NCI-H2081 treated with DMSO at 0.1 percent for 48 hours (cell line): ENCODE results near the gene LIF.
"Not testable (repeated sequence)": the region's sequence is repeated elsewhere in the genome, so short reads cannot be mapped to it uniquely, and the experiment has no call there.

Source experiments
- DNase-seq: peaks from one replicate; lab custom pipeline; 2025; lab: John Stamatoyannopoulos, UW

LIF gene

DNA sequence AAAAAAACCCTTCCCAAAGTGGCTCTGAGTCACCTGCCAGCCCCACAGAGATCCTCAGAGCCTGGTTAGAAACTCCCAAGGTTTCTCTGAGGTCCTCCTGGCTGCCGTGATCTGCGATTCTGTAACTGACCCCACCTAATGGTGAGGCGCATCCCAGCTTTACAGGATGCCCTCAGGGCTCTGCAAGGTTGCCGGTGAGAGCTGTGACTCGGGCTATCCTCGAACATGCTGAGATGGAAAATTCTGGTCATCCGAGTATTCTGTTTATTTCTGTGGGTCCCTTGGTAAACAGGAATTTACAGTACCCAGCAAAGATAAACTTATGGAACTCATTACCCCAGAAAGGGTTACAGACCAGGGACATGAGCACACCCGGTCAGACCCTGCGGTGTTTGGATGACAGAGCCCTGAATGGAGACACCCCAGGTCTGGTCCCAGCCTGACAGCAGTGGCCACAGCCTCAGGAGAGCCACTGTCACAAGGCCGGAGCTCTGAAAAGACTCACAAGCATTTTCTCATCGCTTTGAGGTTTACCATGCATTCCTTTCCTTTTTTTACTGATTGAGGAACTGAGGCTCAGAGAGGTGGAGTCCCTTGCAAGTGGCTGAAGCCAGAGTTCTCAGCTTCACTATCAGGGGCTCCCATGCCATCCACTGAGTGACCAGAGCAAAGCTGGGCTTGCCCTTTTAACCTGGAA is 22.2 kb downstream of the LIF start:
- no peak for DNase-seq

DNA sequence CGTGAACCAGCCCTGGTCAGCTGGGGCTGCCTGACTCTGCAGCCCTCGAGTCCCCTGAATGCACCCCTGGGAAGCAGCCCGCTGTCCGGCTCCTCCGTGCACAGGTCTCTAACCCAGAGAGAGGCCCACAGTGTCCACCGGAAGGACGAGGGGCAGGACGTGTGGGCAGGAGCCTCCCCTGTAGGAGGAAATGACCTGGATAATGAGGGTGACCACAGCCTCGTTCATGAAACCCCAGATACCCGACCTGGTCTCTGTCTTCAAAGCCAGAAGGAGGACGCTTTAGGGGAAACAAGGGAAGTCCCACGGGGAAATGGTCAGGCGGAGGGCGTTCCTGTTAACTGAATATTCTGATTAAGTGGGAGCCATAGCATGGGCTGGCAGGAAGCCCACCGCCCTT is 23.3 kb downstream of the LIF start:
- DNase-seq: no peak

DNA sequence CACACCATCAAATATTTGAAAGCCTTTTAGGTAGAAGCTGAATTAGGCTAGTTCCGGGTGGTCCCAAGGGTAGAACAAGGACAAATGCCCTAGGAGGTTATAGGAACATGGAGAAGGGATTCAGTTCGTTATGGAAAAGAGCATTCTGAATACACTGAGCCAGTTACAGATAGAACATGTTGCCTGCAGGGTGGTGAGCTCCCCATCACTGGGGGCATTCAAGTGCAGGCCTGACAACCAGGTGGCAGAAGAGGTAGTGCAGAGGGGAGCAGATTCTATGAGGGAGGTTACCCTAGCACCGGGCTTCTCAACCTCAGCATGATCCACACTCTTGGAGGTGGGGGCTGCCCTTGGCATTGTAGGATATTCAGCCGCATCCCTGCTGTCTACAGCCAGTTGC is 24.2 kb downstream of the LIF start:
- DNase-seq: no peak

DNA sequence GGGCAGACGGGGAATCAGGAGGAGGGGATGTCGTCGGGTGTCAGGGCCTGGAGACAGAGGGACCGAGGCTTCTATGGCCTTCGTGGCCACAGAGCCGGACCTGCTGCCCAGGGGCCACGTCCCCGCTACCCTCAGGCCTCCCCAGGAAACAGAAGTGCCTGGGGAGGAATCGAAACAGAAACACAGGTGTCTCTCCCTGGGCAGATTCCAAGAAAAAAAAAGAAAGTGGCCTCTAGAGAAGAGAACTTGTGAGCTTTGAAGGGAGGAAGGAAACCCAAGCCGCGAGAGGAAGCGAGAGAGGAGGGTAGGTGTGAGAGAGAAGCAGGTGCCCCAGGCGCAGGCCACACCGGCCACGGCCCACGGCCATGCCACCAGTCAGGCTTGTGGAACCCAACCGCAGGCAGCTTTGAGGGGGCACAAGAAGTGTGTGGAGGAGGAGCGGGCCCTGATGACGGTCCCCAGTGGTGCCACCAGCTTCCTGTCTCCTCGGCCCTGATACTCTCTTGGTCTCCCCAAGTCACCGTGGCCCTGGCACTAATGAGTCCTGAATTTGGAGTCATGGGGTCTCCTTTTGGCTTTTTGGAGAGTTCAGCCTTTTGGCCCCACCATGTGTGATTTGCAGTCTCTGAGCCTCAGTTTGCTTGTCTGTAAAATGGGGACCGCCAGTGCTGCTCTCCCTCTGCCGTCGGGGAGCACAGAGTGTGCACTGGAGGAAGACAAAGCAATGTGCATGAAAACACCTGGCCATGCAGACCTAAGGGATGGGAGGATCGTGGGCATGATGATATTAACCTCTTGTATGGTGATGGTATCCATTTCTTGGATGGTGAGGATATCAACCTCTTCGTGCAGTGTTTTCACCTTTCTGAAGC is 25.2 kb downstream of the LIF start:
- no peak for DNase-seq

DNA sequence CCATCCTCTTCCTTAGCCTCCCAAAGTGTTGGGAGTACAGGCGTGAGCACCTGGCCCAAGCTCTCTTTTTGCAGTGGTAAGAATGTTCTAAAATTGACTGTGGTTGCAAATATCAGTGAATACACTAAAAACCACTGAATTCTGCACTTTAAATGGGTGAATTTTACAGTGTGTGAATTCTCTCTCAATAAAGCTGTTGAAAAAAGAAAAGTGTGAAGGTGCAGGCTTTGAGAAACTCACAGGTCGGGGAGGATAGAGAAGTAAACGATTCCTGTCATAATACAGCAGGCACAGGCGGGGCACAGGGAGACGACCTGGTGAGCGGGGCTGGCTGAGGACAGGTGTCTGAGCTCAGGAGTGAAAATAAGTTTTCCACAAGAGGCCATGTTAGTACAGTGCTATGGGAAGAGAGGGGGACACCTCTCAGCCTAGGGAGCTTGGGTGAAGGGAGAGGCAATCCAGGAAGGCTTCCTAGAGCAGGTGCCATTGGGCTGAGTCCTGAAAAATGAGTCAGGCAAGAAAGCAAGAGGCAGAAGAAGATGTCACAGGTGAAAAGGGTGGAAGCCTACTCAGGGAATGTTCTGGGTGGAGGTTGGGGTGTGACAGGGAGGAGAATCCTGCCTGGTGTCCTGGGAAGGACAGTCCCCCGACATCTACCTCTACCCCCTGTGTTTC is 26.1 kb downstream of the LIF start:
- DNase-seq: no peak

DNA sequence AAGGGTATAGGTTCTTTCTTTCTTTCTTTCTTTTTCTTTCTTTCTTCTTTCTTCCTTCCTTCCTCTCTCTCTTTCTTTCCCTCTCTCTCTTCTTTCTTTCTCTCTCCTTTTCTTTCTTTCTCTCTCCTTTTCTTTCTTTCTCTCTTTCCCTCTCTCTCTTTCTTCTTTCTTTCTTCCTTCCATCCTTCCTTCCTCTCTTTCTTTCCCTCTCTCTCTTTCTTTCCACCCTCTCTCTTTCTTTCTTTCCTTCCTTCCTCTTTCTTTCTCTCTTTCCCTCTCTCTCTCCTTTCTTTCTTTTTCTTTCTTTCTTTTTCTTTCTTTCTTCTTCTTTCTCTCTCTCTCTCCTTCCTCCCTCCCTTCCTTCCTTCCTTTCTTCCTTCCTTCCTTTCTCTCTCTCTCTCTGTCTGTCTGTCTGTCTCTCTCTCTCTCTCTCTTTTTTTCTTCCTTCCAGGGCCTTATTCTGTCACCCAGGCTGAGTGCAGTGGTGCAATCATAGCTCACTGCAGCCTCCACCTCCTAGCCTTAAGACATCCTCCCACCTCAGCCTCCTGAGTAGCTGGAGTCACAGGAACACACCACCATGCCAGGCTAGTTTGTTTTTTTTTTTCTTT is 26.8 kb downstream of the LIF start:
- DNase-seq: no peak

DNA sequence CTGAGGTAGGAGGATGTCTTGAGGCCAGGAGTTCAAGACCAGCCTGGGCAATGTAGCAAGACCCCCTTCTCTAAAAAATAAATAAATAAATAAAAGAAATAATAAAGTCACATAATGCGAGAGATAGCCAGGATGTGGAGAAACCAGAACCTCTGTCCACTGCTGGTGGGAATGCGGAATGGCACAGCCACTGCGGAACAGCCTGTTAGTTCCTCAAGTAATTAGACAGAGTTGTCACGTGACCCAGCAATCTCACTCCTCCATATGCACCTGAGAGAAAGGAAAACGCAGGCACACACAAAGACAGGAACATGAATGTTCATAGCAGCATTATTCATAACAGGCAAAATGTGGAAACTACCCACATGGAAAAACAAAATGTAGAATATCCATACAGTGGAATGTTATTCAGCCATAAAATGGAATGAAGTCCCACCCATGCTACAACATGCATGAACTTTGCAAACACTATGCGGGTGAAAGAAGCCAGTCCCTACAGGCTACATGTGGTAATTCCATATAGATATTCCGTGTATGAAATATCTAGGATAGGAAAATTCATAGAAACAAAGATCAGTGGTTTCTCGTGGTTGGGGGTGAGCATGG is 27.4 kb downstream of the LIF start:
- no peak for DNase-seq

DNA sequence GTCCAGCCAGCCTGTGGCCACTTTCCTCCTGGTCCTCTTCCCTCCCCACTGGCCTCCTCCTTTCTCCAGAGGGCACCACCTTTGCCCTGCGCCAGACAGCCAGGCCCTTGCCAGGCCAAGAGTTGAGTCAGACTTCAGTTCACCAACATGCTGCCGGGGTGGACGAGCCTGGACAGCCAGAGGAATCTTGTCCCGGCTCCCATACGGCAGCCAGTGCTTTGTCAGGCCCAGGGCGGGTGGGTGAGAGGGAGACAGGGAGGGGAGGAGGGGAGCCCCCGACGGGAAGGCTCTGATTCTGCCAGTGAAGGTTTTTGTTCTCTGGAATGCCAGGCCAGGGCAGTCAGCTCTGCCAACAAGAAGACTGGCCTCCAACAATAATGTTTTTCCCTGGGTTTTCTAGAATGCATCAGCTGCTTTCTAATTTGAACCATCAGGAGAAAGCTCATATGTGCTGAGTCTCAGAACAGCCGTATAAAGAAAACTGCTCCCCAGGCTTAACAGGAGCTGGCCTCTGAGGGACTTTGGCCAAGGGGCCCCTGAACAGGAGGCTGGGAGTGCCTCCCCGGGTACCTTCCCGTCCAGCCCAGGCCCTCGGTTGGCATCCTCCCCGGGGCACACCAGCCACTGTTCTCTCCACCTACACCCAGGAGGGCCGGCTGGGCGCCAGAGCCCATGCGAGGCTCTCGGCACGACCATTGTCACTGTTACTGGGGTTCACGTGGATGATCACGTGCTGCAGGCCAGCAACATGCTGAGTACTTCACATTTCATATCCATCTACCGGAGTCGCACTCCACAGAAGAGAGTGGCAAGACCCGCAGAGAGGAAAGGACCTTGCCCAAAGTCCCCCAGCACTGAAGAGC is 28.6 kb downstream of the LIF start:
- DNase-seq: no peak

DNA sequence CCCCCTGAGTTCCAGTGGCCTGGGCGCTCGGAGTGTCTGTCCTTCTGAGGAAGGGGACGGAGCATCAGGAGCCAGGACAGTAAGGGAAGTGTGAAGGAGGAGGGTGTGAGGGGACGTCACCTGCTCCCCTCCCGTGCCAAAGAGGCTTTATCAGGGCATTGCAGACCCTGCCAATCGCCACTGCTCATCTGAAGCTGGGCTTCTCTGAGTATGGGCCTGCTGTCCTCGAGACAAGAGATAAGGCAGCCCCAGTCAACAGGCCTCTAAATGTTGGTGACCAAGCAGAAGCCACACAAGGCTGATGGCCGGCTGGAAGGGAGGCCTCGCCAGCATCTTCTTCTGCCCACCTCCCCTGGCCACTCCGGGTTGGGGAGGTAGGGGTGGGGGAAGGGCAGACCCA is 29.8 kb downstream of the LIF start:
- no peak for DNase-seq

DNA sequence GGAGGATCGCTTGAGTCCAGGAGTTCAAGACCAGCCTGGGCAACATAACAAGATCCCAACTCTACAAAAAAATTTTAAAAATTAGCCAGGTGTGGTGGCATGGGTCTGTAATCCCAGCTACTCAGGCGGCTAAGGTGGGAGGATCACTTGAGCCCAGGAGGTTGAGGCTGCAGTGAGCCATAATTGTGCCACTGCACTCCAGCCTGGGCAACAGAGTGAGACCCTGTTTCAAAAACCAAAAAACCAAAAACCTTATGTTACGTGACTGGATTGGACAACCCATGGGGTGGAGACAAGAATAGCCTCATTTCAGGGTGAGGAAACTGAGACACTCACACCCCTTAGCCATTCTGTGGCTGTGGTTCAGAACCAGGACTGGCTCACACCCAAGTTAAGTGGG is 30.3 kb downstream of the LIF start:
- not testable (repeated sequence) for DNase-seq

DNA sequence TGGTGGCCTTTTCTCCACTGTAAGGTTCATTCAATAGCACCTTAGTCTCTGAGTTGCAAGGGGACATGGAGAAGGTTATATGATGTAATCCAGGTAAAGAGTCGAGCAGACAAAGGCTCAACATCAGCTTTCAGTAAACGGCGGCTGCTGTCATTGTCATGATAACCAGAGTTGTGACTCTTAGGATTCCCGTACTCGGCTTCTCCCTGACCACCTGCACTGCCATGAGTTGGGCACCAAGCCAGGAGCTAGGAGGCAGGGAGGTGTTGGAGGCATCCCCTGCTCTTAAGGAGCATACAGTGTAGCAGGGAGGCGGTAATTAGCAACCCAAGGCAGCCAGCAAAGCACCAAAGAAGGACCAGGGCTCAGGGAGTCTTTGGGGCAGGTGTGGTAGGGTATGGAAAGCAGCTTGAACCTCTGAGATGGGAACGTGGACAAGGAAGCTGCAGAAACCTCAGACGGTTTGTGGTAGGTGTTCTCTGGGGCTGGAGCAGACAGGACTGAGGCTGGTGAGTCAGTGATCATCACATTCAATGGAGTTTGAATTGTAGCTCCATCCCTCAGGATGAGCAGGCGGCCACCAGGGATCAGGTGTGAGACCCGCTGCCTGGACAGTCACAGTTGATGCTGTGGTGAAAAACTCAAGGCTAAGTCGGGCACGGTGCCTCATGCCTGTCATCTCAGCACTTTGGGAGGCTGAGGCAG is 31.7 kb downstream of the LIF start:
- DNase-seq: no peak

DNA sequence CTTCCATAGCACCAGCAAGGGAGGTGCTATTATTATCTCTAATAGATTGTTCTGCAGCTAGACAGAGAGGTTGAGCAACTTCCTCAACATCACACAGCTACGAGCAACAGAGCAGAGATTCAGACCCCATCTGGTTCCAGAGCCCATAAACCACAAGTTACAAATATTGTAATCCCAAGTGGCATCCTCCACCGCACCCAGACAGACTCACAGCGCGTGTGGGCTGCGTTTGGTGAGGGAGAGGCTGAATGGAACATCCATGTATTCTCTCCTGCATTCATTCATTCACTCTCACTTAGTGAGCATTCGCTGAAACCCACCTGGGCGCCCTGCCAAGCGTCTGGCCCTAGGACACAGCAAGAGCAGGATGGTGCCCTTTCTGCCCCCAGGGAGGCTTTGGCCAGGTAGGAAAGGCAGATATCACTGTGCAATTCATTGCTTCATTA is 33.5 kb downstream of the LIF start:
- DNase-seq: no peak

DNA sequence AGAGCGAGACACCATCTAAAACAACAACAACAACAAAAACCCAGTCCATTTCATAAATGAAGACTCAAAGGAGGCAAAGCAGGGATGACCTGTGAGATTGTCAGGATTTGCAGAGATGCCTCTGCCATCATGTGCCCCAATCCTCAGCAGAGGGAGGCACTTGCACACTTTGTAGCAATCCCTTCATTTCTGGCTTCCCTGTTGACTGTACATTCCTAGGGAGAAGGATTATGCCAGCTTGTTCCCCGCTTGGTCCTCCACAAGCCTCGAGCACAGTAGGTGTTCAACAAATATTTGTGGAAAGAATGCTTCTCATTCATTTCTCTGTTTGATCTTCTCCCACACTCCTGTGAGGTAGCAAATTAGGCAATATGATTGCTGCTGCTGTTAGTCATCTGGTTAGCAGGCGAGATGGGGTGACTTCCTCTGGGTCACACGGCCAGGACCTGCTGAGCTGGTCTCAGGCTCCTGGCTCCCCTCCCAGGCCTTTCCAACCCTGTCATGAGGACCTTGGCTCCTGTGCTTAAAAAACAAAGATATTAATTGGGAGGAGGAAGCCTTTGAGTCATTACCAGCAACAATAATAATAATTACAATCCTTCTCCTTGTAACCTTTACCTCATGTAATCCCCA is 34.1 kb downstream of the LIF start:
- no peak for DNase-seq

DNA sequence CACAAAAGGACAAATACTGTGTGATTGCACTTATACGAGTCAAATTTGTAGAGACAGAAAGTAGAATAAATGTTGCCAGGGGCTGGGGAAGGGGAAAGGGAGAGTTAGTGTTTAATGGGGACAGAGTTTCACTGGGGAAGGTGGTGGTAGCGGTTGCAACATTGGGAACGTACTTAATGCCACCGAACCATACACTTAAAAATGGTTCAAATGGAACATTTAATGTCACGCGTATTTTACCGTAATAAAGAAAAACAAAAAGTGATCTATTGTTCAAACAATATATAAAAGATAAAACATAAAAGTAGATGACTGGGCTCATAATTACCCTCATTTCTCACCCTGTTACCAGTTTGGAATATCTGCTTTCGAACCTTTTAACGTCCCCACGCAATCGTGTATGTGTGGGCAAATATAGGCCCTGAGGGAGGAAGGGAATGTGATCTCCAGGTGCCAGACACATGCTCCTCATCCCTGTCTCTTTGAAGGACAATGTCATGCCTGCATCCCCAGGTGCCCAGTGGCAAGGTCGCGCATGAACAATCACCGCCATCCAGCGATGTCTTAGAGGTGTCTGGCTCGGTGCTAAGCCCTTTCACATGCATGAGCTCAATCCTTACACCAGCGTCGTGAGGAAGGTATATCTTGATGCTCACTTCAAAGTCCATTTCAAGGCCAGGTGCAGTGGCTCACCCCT is 35.3 kb downstream of the LIF start:
- DNase-seq: no peak

DNA sequence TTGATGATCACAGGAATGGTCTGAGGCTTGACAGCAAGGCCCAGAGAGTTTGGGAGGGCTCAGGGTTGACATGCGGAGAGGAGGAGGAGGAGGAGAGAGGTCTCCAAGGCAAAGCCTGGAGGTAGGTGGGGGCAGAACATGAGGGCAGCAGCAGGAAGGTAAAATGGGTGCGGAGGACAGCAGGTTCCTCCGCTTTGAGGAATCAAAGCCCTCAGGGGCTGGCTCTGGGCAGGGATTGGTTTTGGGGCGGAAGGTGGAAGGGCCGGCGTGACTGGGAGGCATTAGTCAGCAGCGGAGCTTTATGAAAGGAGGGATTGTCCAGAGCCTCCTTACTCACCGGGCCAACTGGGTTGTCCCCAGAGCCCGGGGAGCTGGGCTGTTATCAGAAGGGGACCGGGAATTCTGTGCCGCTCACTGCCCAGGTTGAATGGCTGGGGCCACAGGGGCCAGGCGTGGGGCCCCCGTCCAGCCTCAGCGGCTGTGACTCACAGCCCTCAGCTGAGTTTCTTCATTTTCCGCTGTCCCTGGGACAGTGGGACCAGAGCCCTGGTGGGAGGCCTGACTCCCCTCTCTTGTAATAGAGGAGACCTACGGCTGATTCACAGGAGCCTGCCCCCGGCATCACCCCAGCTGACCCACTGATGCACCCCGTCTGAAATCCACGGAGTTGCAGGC is 36.2 kb downstream of the LIF start:
- DNase-seq: no peak

DNA sequence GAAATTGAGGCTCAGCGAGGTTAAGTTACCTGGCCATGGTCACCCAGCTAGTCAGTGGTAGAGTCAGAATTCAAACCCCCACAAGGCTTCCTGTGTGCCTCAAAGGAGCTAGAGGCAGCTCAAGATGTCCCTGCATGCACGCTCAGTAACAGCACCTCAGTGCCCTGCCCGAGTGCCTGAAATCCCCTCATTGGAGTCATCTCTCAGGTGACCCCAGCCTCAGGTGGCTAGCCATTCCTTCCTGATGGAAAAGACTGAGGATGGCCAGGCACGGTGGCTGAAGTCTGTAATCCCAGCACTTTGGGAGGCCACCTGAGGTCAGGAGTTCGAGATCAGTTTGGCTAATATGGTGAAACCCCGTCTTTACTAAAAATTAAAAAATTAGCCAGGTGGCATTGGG is 36.9 kb downstream of the LIF start:
- DNase-seq: no peak

DNA sequence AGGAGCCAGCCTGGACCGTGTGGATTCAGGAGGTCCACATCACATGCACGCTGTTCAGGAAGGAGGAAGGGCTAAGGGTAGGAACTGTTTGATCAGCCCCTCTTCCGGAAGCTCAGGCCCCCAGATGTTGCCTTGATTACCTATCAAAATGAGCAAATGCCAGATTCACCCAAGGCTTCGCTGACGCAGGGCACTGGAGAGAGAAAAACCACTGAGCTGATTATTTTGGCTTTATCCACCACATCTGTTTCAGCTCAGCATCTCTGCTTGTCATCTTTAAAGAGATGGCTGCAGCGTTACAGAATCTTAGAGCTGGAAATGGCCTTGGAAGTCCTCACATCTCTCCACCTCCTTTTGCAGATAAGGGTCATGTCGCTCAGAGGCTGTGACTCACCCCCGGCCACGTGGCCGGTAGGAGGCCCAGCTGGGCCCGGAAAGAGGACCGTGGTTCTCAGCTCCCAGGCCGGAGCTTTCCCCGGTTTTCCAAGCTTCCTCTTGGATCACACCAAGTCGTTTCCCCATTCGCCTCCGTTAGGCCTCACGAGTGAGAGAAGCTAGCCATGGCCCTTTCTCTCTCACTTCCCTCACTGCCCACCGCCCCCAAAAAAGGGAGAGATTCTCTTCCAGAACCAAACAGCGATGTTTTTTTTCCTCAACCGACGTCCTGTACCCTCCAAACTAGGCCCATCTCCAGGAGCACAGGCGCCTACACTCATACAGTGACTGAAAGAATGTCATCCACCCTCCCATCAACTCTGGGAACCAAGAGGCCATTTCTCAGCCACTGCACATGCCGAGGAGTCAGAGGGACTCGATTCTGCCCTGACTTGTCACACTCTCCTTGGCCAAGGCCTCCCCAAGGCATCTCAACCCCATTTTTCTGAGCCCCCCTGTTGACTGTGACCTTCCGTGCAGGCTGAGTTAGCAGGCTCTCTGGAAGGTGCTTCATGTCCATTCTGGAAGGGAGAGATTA is 37.6 kb downstream of the LIF start:
- no peak for DNase-seq

DNA sequence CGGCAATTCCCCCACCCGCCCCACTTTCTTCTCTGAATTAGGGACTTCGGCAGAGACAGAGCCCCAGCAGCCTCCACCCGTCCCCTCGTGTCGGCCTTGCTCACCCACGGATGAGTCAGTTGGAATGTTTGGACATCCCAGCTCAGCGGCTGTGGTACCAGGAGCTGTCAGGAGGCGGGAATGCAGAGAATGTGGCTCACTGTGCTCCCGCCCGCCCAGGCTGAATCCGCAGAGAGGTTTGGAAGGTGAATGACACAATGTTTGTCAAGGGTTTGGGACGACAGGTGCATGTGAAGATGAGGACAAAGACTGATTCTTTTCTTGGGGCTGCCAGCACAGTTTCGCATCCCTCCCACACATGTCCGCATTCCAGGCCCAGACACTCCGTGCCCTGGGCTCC is 39.6 kb downstream of the LIF start:
- DNase-seq: no peak
